K562 (cell line): Measurements from ENCODE around the gene SLC2A4. TPM values are rescaled to one million over a fixed set of nuclear protein-coding genes. Genes with fewer than 3 reads are reported as not detected.
A peak's percentile ranks its signal among the peaks of the same experiment; 100 is the strongest.

Experiments used
- ARID4B ChIP-seq: sonication (generic); formaldehyde crosslinking; IDR thresholded peaks from 2 replicates; pipeline ENCODE4 v1.8.0; 2022; ENCODE audit warnings: mild to moderate bottlenecking, missing genetic modification reagents
- E2F5 ChIP-seq: sonication (generic); formaldehyde crosslinking; IDR thresholded peaks from 2 replicates; pipeline ENCODE4 v1.8.0; 2022; ENCODE audit warnings: mild to moderate bottlenecking, missing genetic modification reagents
- KAT7 ChIP-seq: sonication (generic); formaldehyde crosslinking; IDR thresholded peaks from 2 replicates; pipeline ENCODE4 v1.8.0; 2022; ENCODE audit warnings: missing genetic modification reagents, mild to moderate bottlenecking, borderline replicate concordance
- NFIX ChIP-seq: fragments of 250-450 bp; sonication (Bioruptor Pico); IDR thresholded peaks from 2 replicates; pipeline ENCODE4 v1.4.0; 2020; ENCODE audit warnings: low read depth, mild to moderate bottlenecking, moderate library complexity
- RBM25 ChIP-seq: fragments of 200-400 bp; formaldehyde crosslinking; IDR thresholded peaks from 2 replicates; pipeline ENCODE4 v1.6.1; 2018; ENCODE audit warnings: low read length, low read depth, moderate library complexity; ENCODE audit not compliant: severe bottlenecking
- SIN3B ChIP-seq: fragments of 450-650 bp; IDR thresholded peaks from 2 replicates; pipeline ENCODE4 v1.6.1; 2017; ENCODE audit warnings: low read depth, mild to moderate bottlenecking, moderate library complexity
- THAP7 ChIP-seq: fragments of 250-450 bp; sonication (Bioruptor Pico); IDR thresholded peaks from 2 replicates; pipeline ENCODE4 v1.5.0; 2021
- ZBTB2 ChIP-seq: fragments of 450-650 bp; IDR thresholded peaks from 2 replicates; pipeline ENCODE4 v1.6.1; 2016; ENCODE audit warnings: antibody characterized with exemption
- ZNF318 ChIP-seq, 2 experiments: fragments of 450-650 bp; IDR thresholded peaks; 2 replicates each; pipeline ENCODE4 v1.6.1; 2016; ENCODE audit warnings: mild to moderate bottlenecking in 2 of 2, borderline replicate concordance in 1 of 2, low read depth in 1 of 2, moderate library complexity in 1 of 2
- polyA plus RNA-seq, 8 experiments: library from polyadenylated mRNA; depleted of rRNA in 4 of 8; stranded (reverse) in 5 of 8; unstranded in 3 of 8; fragments of >200 nt; fragmentation: Nextera tagmentation in 2 of 8; fragmentation: Illumina TruSeq in 1 of 8; extraction: Ambion mirVana in 2 of 8; extraction: Trizol in 1 of 8; gene quantifications; 2 replicates each; pipeline versions ENCODE4 v1.2.1 to v1.2.3, GENCODE V29; 2011 to 2014; ENCODE audit warnings: inconsistent platforms in 1 of 8, missing spikeins in 1 of 8
- total RNA-seq, 7 experiments: library from RNA; depleted of rRNA in 6 of 7; stranded (reverse); fragments of >200 nt in 6 of 7; fragmentation: Illumina TruSeq in 2 of 7; extraction: Trizol in 2 of 7; gene quantifications; 2 replicates each; pipeline versions ENCODE4 v1.2.1 to v1.2.3, GENCODE V29; 2011 to 2021; ENCODE audit warnings: low replicate concordance in 1 of 7

SLC2A4 gene
- total and polyA plus RNA-seq, 9 of the 15 experiments (the other 6 are each of a cell fraction or from before 2014, with no cell fraction given): 0.74 to 3.5 (median 1.6) TPM

- TF ChIP-seq ARID4B (CRISPR knock-in tag) (no peak), RBM25 (no peak), THAP7 (no peak), ZBTB2 (peak; percentile 94), ZNF318 (IDR thresholded peaks at IDR 0.05; ENCODE audit: borderline replicate concordance in 1 of 2, low read depth in 1 of 2) (no peak), NFIX (no peak), KAT7 (no peak), E2F5 (CRISPR knock-in tag) (no peak), SIN3B (peak; percentile 99)
These were observed 29.8 kb upstream of the SLC2A4 start, which contains the start of gene CTDNEP1 (continued) for GRCh38 chr17:7251661-7252175.
